Measurements from ENCODE around the gene VSIG10L2. TPM values are rescaled to one million over a fixed set of nuclear protein-coding genes. Genes with fewer than 3 reads are reported as not detected.
A peak's percentile ranks its signal among the peaks of the same experiment; 100 is the strongest.

VSIG10L2 gene
- total RNA-seq, 1 experiment from 2014 or later = not detected

DNA sequence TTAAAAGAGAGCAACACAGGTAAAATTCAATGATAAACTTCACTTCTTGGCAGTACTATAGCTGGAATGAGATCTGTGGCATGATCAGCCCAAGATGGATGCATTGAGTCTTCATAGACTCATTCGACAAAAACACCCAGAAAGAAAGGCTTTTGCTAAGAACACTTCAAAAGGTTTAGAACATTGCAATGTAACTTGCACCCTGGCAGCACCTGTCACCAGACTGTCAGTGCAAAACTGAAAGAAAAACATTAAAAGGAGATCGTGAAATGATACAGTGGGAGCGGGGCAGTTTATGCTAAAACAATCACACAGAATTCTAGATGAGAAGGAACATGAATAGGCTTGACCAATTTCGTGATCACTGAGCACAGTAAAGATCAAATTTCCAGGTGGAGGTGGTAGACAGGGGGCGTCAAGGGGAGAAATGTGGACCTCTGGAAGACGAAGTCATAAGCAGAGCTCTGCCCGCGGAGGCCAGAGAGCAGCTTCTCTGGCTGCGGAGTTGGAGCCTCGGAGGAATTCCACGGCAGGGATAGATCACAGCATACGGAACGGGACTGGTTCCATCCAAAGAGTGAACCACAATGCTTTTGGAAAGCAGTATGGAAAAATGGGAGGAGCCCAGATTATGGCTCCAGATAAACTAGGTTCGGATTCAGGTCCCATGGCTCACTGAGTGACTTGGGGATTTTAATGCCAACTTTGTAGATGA lies 11.9 kb downstream of the VSIG10L2 start:
- no peak for DNase-seq
- Histone ChIP-seq H3K27me3 (ENCODE audit: control insufficient read depth, insufficient read depth, low read length) (no peaks in the 10 kb centered on the region), H3K36me3 (replicated peaks; ENCODE audit: control insufficient read depth, insufficient read depth, low read length) (no peaks in the 10 kb centered on the region), H3K4me3 (ENCODE audit: insufficient read depth, low read depth, low read length) (no peak overlapping the region)

GRCh38 chr11:125958872-125959400 lies 13.1 kb downstream of the VSIG10L2 start:
- no peaks in the 10 kb centered on the region for H3K36me3 ChIP-seq (replicated peaks; ENCODE audit: control insufficient read depth, insufficient read depth, low read length)
- no peaks in the 10 kb centered on the region for H3K27me3 ChIP-seq (ENCODE audit: control insufficient read depth, insufficient read depth, low read length)
- no peak overlapping the region for H3K4me3 ChIP-seq (ENCODE audit: insufficient read depth, low read depth, low read length)
- no peak for DNase-seq

DNA sequence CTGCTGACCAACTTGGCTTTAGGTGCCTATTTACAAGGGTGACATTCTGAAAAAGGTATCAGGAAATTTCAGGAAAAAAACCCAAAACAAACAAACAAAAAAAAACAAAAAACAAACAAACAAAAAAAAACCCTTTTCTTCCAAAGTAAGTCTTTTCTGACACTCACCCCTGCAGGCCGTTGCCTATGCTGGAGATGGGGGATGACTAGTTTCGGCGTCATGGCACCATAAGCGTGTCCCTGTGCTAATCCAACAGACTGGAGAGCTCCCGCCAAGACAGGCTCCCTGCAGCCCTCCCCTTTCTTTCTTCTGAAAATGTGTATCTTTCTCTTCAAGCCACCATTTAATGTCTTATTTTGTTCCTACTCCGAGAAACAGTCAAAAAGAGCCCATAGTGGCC lies 13.7 kb downstream of the VSIG10L2 start:
- no peaks in the 10 kb centered on the region for H3K27me3 ChIP-seq (ENCODE audit: control insufficient read depth, insufficient read depth, low read length)

GRCh38 chr11:125959931-125960330 lies 14.1 kb downstream of the VSIG10L2 start:
- Histone ChIP-seq H3K36me3 (replicated peaks; ENCODE audit: control insufficient read depth, insufficient read depth, low read length) (no peaks in the 10 kb centered on the region), H3K4me3 (ENCODE audit: insufficient read depth, low read depth, low read length) (no peak overlapping the region), H3K27me3 (ENCODE audit: control insufficient read depth, insufficient read depth, low read length) (no peaks in the 10 kb centered on the region)
- DNase-seq = no peak

More for the DNA sequence above, 13.7 kb downstream of the VSIG10L2 start:
- DNase-seq = no peak
- Histone ChIP-seq H3K36me3 (replicated peaks; ENCODE audit: control insufficient read depth, insufficient read depth, low read length) (no peaks in the 10 kb centered on the region), H3K4me3 (ENCODE audit: insufficient read depth, low read depth, low read length) (no peak overlapping the region)

DNA sequence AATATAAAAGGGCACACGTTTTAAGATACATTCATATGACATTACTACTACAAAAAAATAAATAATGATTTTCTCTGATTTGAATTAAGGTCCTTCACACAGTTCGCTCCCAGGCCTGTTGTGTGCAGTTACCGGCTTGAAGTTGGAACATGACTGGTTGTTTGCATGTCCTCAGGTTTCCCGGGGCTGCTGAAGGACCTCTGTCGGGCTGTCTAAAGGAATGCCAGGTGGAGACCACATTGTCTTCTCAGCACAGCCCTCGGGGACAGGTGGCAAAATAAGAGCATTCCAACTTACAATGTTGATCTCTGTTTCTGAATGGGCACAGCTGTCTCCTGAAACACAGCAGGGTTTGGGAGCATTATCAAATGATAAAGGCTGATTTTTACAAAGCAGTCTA lies 14.9 kb downstream of the VSIG10L2 start:
- Histone ChIP-seq H3K27me3 (ENCODE audit: control insufficient read depth, insufficient read depth, low read length) (no peaks in the 10 kb centered on the region), H3K4me3 (ENCODE audit: insufficient read depth, low read depth, low read length) (no peak overlapping the region), H3K36me3 (replicated peaks; ENCODE audit: control insufficient read depth, insufficient read depth, low read length) (no peaks in the 10 kb centered on the region)
- DNase-seq = no peak

DNA sequence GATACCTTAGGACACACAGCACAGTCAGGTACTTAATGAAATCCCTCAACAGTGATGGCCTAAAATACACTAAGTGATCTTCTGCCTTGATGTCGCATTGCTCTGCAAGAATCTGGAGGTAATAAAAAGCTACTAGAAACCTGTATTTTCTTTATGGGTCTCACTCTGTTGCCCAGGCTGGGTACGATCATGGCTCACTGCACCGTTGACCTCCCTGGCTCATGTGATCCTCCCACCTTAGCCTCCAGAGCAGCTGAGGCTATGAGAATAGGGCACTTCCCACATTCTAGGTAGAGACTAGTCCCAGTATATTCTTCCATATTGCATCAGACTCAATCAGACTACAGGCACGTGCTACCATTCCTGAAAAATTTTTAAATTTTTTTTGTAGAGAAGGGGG lies 21.7 kb downstream of the VSIG10L2 start:
- Histone ChIP-seq H3K27me3 (ENCODE audit: control insufficient read depth, insufficient read depth, low read length) (no peaks in the 10 kb centered on the region), H3K36me3 (replicated peaks; ENCODE audit: control insufficient read depth, insufficient read depth, low read length) (no peaks in the 10 kb centered on the region; the same call in 1 of the 2 replicates), H3K4me3 (ENCODE audit: insufficient read depth, low read depth, low read length) (no peak overlapping the region)
- DNase-seq = no peak

DNA sequence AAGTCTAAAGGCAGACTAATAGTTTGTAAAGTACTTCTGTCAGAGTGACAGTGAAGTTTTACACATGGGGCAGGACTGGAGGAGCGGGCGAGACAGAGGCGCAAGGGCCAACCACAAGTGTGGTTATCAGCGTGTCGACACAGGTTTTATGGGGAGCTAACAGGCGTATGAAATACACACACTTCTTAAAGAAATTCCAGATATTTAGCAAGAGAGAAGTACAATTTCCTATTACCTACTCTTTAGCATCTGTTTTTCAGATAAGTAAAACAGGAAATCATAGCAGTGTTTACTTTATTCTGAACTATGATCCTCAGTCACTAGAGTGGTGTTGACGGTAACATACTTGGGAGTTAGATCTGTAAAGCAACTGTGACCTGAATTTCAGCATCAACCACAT lies 22.5 kb downstream of the VSIG10L2 start:
- H3K4me3 ChIP-seq (ENCODE audit: insufficient read depth, low read depth, low read length) = no peak overlapping the region
- H3K27me3 ChIP-seq (ENCODE audit: control insufficient read depth, insufficient read depth, low read length) = no peaks in the 10 kb centered on the region
- no peak for DNase-seq
- H3K36me3 ChIP-seq (replicated peaks; ENCODE audit: control insufficient read depth, insufficient read depth, low read length) = no peaks in the 10 kb centered on the region; the same call in 1 of the 2 replicates

GRCh38 chr11:125971618-125972017 lies 25.8 kb downstream of the VSIG10L2 start:
- DNase-seq = peak; percentile 8
- Histone ChIP-seq H3K27me3 (ENCODE audit: control insufficient read depth, insufficient read depth, low read length) (no peaks in the 10 kb centered on the region), H3K4me3 (ENCODE audit: insufficient read depth, low read depth, low read length) (no peak overlapping the region), H3K36me3 (replicated peaks; ENCODE audit: control insufficient read depth, insufficient read depth, low read length) (no peaks in the 10 kb centered on the region; the same call in 1 of the 2 replicates)

DNA sequence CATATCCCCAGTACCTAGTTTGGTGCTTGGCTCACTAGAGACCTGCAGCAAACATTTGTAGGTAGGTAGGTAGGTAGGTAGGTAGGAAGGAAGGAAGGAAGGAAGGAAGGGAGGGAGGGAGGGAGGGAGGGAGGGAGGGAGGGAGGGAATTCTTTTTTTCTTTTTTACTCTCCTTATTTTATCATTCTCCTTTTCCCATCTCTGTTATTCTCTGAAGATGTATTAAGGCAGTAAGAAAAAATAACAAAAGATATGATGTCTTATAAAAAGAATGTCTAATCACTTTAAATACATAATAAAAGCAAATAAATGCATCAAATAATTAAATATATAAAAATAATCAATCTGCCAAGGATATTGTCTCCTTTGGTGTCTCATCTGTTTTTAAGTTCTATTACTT lies 28.4 kb downstream of the VSIG10L2 start:
- Histone ChIP-seq H3K36me3 (replicated peaks; ENCODE audit: control insufficient read depth, insufficient read depth, low read length) (no peaks in the 10 kb centered on the region; the same call in 1 of the 2 replicates), H3K27me3 (ENCODE audit: control insufficient read depth, insufficient read depth, low read length) (no peaks in the 10 kb centered on the region), H3K4me3 (ENCODE audit: insufficient read depth, low read depth, low read length) (no peak overlapping the region)
- DNase-seq = no peak

- no peak for DNase-seq
- Histone ChIP-seq H3K27me3 (ENCODE audit: control insufficient read depth, insufficient read depth, low read length) (no peaks in the 10 kb centered on the region), H3K4me3 (ENCODE audit: insufficient read depth, low read depth, low read length) (no peak overlapping the region), H3K36me3 (replicated peaks; ENCODE audit: control insufficient read depth, insufficient read depth, low read length) (no peaks in the 10 kb centered on the region; the same call in 1 of the 2 replicates)
Measured at GRCh38 chr11:125975634-125976033, 29.8 kb downstream of the VSIG10L2 start.

- no peak overlapping the region for H3K4me3 ChIP-seq (ENCODE audit: insufficient read depth, low read depth, low read length)
- no peaks in the 10 kb centered on the region; the same call in 1 of the 2 replicates for H3K36me3 ChIP-seq (replicated peaks; ENCODE audit: control insufficient read depth, insufficient read depth, low read length)
- H3K27me3 ChIP-seq (ENCODE audit: control insufficient read depth, insufficient read depth, low read length) = no peaks in the 10 kb centered on the region
- no peak for DNase-seq
Measured at GRCh38 chr11:125976156-125976555, 30.3 kb downstream of the VSIG10L2 start.

- Histone ChIP-seq H3K27me3 (ENCODE audit: control insufficient read depth, insufficient read depth, low read length) (no peaks in the 10 kb centered on the region), H3K36me3 (replicated peaks; ENCODE audit: control insufficient read depth, insufficient read depth, low read length) (no peaks in the 10 kb centered on the region; the same call in 1 of the 2 replicates), H3K4me3 (ENCODE audit: insufficient read depth, low read depth, low read length) (no peak overlapping the region)
- no peak for DNase-seq
Measured at GRCh38 chr11:125977333-125977732, 31.5 kb downstream of the VSIG10L2 start.

GRCh38 chr11:125978181-125978716 lies 32.4 kb downstream of the VSIG10L2 start:
- Histone ChIP-seq H3K4me3 (ENCODE audit: insufficient read depth, low read depth, low read length) (no peak overlapping the region), H3K36me3 (replicated peaks; ENCODE audit: control insufficient read depth, insufficient read depth, low read length) (no peaks in the 10 kb centered on the region; the same call in 1 of the 2 replicates), H3K27me3 (ENCODE audit: control insufficient read depth, insufficient read depth, low read length) (no peaks in the 10 kb centered on the region)
- DNase-seq = no peak

DNA sequence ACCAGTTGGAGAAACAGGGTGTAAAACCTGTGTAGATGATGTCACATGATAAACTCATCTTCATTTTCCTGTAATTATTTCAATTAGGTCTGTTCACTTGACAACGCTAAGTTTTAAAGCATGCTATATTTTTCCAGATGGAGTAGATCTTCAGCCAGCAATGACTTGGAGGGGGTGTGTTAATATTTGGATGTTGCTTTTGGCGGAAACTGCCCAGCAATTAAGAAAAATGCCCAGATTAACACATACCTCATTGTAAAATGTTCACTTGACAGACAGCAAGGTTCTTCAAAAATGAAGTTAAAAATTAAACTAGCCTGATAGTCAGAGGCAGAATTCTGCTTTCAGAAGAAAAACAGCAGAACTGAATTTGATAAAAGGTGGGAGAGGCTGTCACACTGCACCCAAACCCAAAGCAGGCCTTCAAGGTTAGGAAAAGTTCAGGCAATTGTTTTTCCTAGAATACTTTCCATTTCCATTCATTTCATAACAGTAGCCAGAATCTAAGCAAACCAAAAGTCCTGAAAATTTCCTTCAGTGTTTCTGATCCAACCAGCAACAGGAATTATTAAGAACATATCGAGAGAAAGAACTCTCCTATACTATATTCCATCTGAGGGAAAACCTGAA lies 33.0 kb downstream of the VSIG10L2 start:
- Histone ChIP-seq H3K36me3 (replicated peaks; ENCODE audit: control insufficient read depth, insufficient read depth, low read length) (peaks cover 3% of the 10 kb centered on the region; the same call in 1 of the 2 replicates), H3K4me3 (ENCODE audit: insufficient read depth, low read depth, low read length) (no peak overlapping the region), H3K27me3 (ENCODE audit: control insufficient read depth, insufficient read depth, low read length) (no peaks in the 10 kb centered on the region)
- DNase-seq = no peak

- Histone ChIP-seq H3K4me3 (ENCODE audit: insufficient read depth, low read depth, low read length) (no peak overlapping the region), H3K27me3 (ENCODE audit: control insufficient read depth, insufficient read depth, low read length) (no peaks in the 10 kb centered on the region), H3K36me3 (replicated peaks; ENCODE audit: control insufficient read depth, insufficient read depth, low read length) (peaks cover 3% of the 10 kb centered on the region; the same call in 1 of the 2 replicates)
- DNase-seq = no peak
Measured at GRCh38 chr11:125979511-125979910, 33.7 kb downstream of the VSIG10L2 start.
